GM23338 (cell line): ENCODE measurements around the gene CBFA2T2. TPM values are rescaled to one million over a fixed set of nuclear protein-coding genes. Genes with fewer than 3 reads are reported as not detected.

Experiments
- ATAC-seq: fragments of 200-7000 bp; cut with Tn5 transposase; 3 replicates; pipeline ENCODE4 v1.9.1; 2020
- DNase-seq: peaks from one replicate; pipeline ENCODE4 v3.0.0-alpha.2; 2015; ENCODE audit warnings: low spot score
- H2AFZ ChIP-seq: fragments of 200-600 bp; sonication (generic); 2 replicates; pipeline ENCODE4 v1.8.0; 2016; ENCODE audit warnings: antibody characterized with exemption, mild to moderate bottlenecking, moderate library complexity
- H3F3A ChIP-seq: fragments of 200-600 bp; sonication (generic); replicated peaks from 2 replicates; pipeline ENCODE4 v1.8.0; 2017; ENCODE audit warnings: antibody characterized with exemption, mixed run types, low read depth
- H3K27ac ChIP-seq: fragments of 200-600 bp; sonication (generic); 2 replicates; pipeline ENCODE4 v1.6.1; 2016; ENCODE audit warnings: low read depth
- H3K27me3 ChIP-seq: fragments of 200-600 bp; sonication (generic); 2 replicates; pipeline ENCODE4 v1.8.0; 2016; ENCODE audit warnings: mild to moderate bottlenecking, mixed run types, moderate library complexity; ENCODE audit not compliant: insufficient read depth
- H3K36me3 ChIP-seq: fragments of 200-600 bp; sonication (generic); 2 replicates; pipeline ENCODE4 v1.8.0; 2016; ENCODE audit warnings: mild to moderate bottlenecking; ENCODE audit not compliant: insufficient read depth
- H3K4me1 ChIP-seq: fragments of 200-600 bp; sonication (generic); 2 replicates; pipeline ENCODE4 v1.8.0; 2016; ENCODE audit warnings: mild to moderate bottlenecking, moderate library complexity; ENCODE audit not compliant: insufficient read depth
- H3K4me2 ChIP-seq: fragments of 200-600 bp; sonication (generic); 2 replicates; pipeline ENCODE4 v1.7.1; 2017; ENCODE audit warnings: mixed run types
- H3K4me3 ChIP-seq: fragments of 200-600 bp; sonication (generic); 2 replicates; pipeline ENCODE4 v1.6.1; 2016; ENCODE audit warnings: mixed run types
- H3K79me2 ChIP-seq: fragments of 200-600 bp; sonication (generic); replicated peaks from 2 replicates; pipeline ENCODE4 v1.8.0; 2017; ENCODE audit warnings: mild to moderate bottlenecking; ENCODE audit not compliant: insufficient read depth
- H3K9me2 ChIP-seq: fragments of 200-600 bp; sonication (generic); 2 replicates; pipeline ENCODE4 v1.8.0; 2017; ENCODE audit not compliant: insufficient read depth
- H4K20me1 ChIP-seq: fragments of 200-600 bp; sonication (generic); replicated peaks from 2 replicates; pipeline ENCODE4 v1.8.0; 2017; ENCODE audit warnings: mild to moderate bottlenecking; ENCODE audit not compliant: insufficient read depth
- H3K27ac Mint-ChIP-seq: 2 replicates; pipeline ENCODE4 v1.8.0; 2020; ENCODE audit warnings: inconsistent platforms, mild to moderate bottlenecking, moderate library complexity, mixed read lengths
- H3K27me3 Mint-ChIP-seq: 3 replicates; pipeline ENCODE4 v1.8.0; 2022; ENCODE audit warnings: low read depth, mild to moderate bottlenecking, moderate library complexity, mixed read lengths, inconsistent platforms; ENCODE audit not compliant: insufficient read depth, poor library complexity
- H3K36me3 Mint-ChIP-seq: 3 replicates; pipeline ENCODE4 v1.8.0; 2021; ENCODE audit warnings: low read depth, mild to moderate bottlenecking, inconsistent platforms, moderate library complexity, mixed read lengths
- H3K4me1 Mint-ChIP-seq: 3 replicates; pipeline ENCODE4 v1.8.0; 2020; ENCODE audit warnings: mild to moderate bottlenecking, inconsistent platforms, mixed read lengths
- H3K4me3 Mint-ChIP-seq: 3 replicates; pipeline ENCODE4 v1.8.0; 2021; ENCODE audit warnings: moderate library complexity, mild to moderate bottlenecking, inconsistent platforms, mixed read lengths
- H3K9me3 Mint-ChIP-seq: 3 replicates; pipeline ENCODE4 v1.8.0; 2020; ENCODE audit warnings: moderate library complexity, mild to moderate bottlenecking, inconsistent platforms, mixed read lengths
- CREB1 ChIP-seq: fragments of 250-450 bp; sonication (Bioruptor Pico); IDR thresholded peaks from 2 replicates; pipeline ENCODE4 v1.5.0; 2020; ENCODE audit warnings: low read depth, mild to moderate bottlenecking, moderate library complexity
- CTCF ChIP-seq, 2 experiments: fragments of 200-600 bp in 1 of 2; sonication (generic) in 1 of 2; conservative IDR thresholded peaks; 2 replicates each; pipeline versions ENCODE4 v1.5.1 to v1.6.1; 2016 to 2017; ENCODE audit warnings: antibody characterized with exemption in 2 of 2, low read depth in 2 of 2, mild to moderate bottlenecking in 2 of 2, moderate library complexity in 1 of 2
- EZH2 ChIP-seq: fragments of 200-600 bp; sonication (generic); IDR thresholded peaks from one replicate; pipeline ENCODE4 v1.8.0; 2017; ENCODE audit warnings: antibody characterized with exemption, mild to moderate bottlenecking, low read depth; ENCODE audit not compliant: unreplicated experiment
- EZH2phosphoT487 ChIP-seq: fragments of 200-600 bp; sonication (generic); IDR thresholded peaks from one replicate; pipeline ENCODE4 v1.8.1; 2018; ENCODE audit warnings: antibody characterized with exemption; ENCODE audit not compliant: unreplicated experiment
- JUNB ChIP-seq: IDR thresholded peaks from one replicate; pipeline ENCODE4 v1.6.1; 2016; ENCODE audit warnings: antibody characterized with exemption; ENCODE audit not compliant: unreplicated experiment
- NANOG ChIP-seq: IDR thresholded peaks from 2 replicates; pipeline ENCODE4 v1.6.1; 2016; ENCODE audit warnings: antibody characterized with exemption, borderline replicate concordance
- POLR2AphosphoS5 ChIP-seq: IDR thresholded peaks from 2 replicates; pipeline ENCODE4 v1.6.1; 2016; ENCODE audit warnings: antibody characterized with exemption, low read depth
- REST ChIP-seq: IDR thresholded peaks from one replicate; pipeline ENCODE4 v1.6.1; 2018; ENCODE audit warnings: antibody characterized with exemption; ENCODE audit not compliant: unreplicated experiment
- STAT1 ChIP-seq: IDR thresholded peaks from one replicate; pipeline ENCODE4 v1.6.1; 2016; ENCODE audit warnings: antibody characterized with exemption; ENCODE audit not compliant: unreplicated experiment
- ZNF114 ChIP-seq: fragments of 250-450 bp; sonication (Bioruptor Pico); IDR thresholded peaks from 2 replicates; pipeline ENCODE4 v1.5.0; 2020; ENCODE audit warnings: mild to moderate bottlenecking, moderate library complexity
- ZNF331 ChIP-seq: fragments of 250-450 bp; sonication (Bioruptor Pico); IDR thresholded peaks from 2 replicates; pipeline ENCODE4 v1.5.0; 2020; ENCODE audit warnings: low read depth, mild to moderate bottlenecking, moderate library complexity
- ZNF462 ChIP-seq: fragments of 250-450 bp; sonication (Bioruptor Pico); IDR thresholded peaks from 2 replicates; pipeline ENCODE4 v1.5.0; 2020; ENCODE audit warnings: mild to moderate bottlenecking, moderate library complexity
- polyA plus RNA-seq: library from polyadenylated mRNA; unstranded; fragments of >200 nt; fragmentation: Nextera tagmentation; extraction: Ambion mirVana; gene quantifications from 2 replicates; pipeline ENCODE4 v1.2.1, GENCODE V29; 2016
- total RNA-seq: library from RNA; depleted of rRNA; stranded (reverse); fragments of >200 nt; shearing (Covaris generic); gene quantifications from 2 replicates; pipeline ENCODE4 v1.2.3, GENCODE V29; 2014
- TF ChIP-seq, protein P1 (sequence below): IDR thresholded peaks from 2 replicates; pipeline ENCODE4 v1.6.1; 2016; ENCODE audit warnings: antibody characterized with exemption

Gene CBFA2T2
- total and polyA plus RNA-seq, 2 experiments from 2014 or later, result 12.7 to 15.8 TPM

DNA sequence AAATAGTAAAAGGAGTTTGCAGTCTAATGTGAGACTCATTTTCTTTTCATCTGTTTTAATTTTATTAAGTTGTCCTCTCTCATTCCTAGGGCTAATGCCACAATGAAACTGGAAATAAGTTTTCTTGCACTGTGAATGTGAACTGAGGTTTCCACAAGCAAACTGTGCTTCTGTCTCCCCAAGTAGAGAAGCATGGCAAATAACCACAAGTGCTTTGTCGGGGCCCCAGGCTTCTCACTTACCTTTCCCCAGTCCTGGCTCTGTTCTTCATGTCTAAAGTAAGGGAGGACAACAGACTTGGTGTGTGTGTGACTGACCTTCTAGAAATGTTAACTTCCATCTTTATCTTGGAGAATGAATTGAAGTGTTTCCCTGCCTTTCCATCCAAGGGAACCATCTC, 80.8 kb downstream of the CBFA2T2 start:
- Mint-ChIP-seq H3K36me3 (no peaks in the 10 kb centered on the region), H3K4me3 (no peak overlapping the region; the same call in 2 of the 3 replicates), H3K27me3 (peaks cover 22% of the 10 kb centered on the region), H3K9me3 (peaks cover 2% of the 10 kb centered on the region; the same call in 1 of the 3 replicates), H3K4me1 (peaks cover 43% of the 10 kb centered on the region), H3K27ac (no peak overlapping the region)
- peaks cover 5% of the 10 kb centered on the region; the same call in 1 of the 2 replicates for H4K20me1 ChIP-seq
- H3K27me3 ChIP-seq, result peaks cover 26% of the 10 kb centered on the region
- no peak overlapping the region for H3K4me3 ChIP-seq
- no peak for DNase-seq
- H3K4me2 ChIP-seq, result peak overlapping the region; percentile 73
- H3K79me2 ChIP-seq, result 0 out of 2 replicates have a peak, but pooled peaks cover 3% of the 10 kb centered on the region
- ATAC-seq, result no peak
- H2AFZ ChIP-seq, result no peak overlapping the region
- no peak for TF ChIP-seq EZH2
- TF ChIP-seq NANOG, result no peak
- TF ChIP-seq POLR2AphosphoS5, result no peak
- no peak for TF ChIP-seq ZNF462
- TF ChIP-seq EZH2phosphoT487, result no peak
- TF ChIP-seq CTCF (conservative IDR thresholded peaks at IDR 0.05; ENCODE audit: low read depth in 2 of 2), result no peak
- no peak for TF ChIP-seq JUNB
- TF ChIP-seq STAT1, result no peak
- TF ChIP-seq ZNF331 (CRISPR knock-in tag), result no peak
- TF ChIP-seq REST, result no peak
- TF ChIP-seq, protein P1, sequence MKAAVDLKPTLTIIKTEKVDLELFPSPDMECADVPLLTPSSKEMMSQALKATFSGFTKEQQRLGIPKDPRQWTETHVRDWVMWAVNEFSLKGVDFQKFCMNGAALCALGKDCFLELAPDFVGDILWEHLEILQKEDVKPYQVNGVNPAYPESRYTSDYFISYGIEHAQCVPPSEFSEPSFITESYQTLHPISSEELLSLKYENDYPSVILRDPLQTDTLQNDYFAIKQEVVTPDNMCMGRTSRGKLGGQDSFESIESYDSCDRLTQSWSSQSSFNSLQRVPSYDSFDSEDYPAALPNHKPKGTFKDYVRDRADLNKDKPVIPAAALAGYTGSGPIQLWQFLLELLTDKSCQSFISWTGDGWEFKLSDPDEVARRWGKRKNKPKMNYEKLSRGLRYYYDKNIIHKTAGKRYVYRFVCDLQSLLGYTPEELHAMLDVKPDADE, result no peak
- no peak for TF ChIP-seq ZNF114
- no peak for TF ChIP-seq CREB1 (CRISPR knock-in tag)
- H3K9me2 ChIP-seq, result no peaks in the 10 kb centered on the region
- 0 out of 2 replicates have a peak, but pooled peaks cover 4% of the 10 kb centered on the region for H3K36me3 ChIP-seq
- no peaks in the 10 kb centered on the region for H3F3A ChIP-seq
- H3K4me1 ChIP-seq, result peaks cover 33% of the 10 kb centered on the region
- no peak overlapping the region for H3K27ac ChIP-seq
